Prostate gland (tissue), 2 donors: ENCODE measurements around the gene SLC17A3. TPM values are rescaled to one million over a fixed set of nuclear protein-coding genes. Genes with fewer than 3 reads are reported as not detected.

Experiments used
- DNase-seq: peaks from one replicate; pipeline ENCODE4 v3.0.0-alpha.2; 2019; ENCODE audit warnings: low spot score
- H3K27ac ChIP-seq, 2 donors: fragments of 200-600 bp; sonication (generic); 2 replicates each; pipeline ENCODE4 v1.5.1; 2017 to 2019
- H3K27me3 ChIP-seq: fragments of 200-600 bp; sonication (generic); replicated peaks from 2 replicates; pipeline ENCODE4 v1.5.1; 2019; ENCODE audit not compliant: insufficient read depth
- H3K36me3 ChIP-seq, 2 donors: fragments of 200-600 bp; sonication (generic); 1 replicate in 1 of 2; 2 replicates in 1 of 2; pipeline versions ENCODE4 v1.5.1 to v1.8.1; 2017 to 2019
- H3K4me1 ChIP-seq: fragments of 200-600 bp; sonication (generic); replicated peaks from 2 replicates; pipeline ENCODE4 v1.5.1; 2019
- H3K4me3 ChIP-seq, 2 donors: fragments of 200-600 bp; sonication (generic); 2 replicates each; pipeline ENCODE4 v1.5.1; 2017 to 2019
- H3K9me3 ChIP-seq: fragments of 200-600 bp; sonication (generic); 2 replicates; pipeline ENCODE4 v1.5.1; 2017
- POLR2A ChIP-seq: fragments of 450-650 bp; IDR thresholded peaks from one replicate; pipeline ENCODE4 v1.6.1; 2016; ENCODE audit warnings: antibody characterized with exemption, mild to moderate bottlenecking
- POLR2AphosphoS5 ChIP-seq: sonication (generic); formaldehyde crosslinking; IDR thresholded peaks from one replicate; pipeline ENCODE4 v1.6.1; 2017; ENCODE audit warnings: antibody characterized with exemption
- whole genome bisulfite sequencing: methylation state at CpG from one replicate; pipeline ENCODE4 v1.1.5; 2018; 5-methylcytosine and 5-hydroxymethylcytosine counted together
- intact Hi-C: fragments of 100-400 bp; cut with DNase I; formaldehyde crosslinking; loops from one replicate; pipeline ENCODE4 v1.14.2; 2022
- total RNA-seq, 2 donors: library from RNA; depleted of rRNA; stranded (reverse); fragments of >200 nt; gene quantifications; one replicate each; pipeline ENCODE4 v1.1.0, GENCODE V29; 2016
- TF ChIP-seq, protein P1 (sequence below), 4 experiments: fragments of 200-600 bp in 2 of 4; fragments of 450-650 bp in 2 of 4; sonication (generic) in 2 of 4; IDR thresholded peaks; 1 replicate in 3 of 4; 2 replicates in 1 of 4; pipeline ENCODE4 v1.5.1; 2016 to 2019; ENCODE audit warnings: antibody characterized with exemption in 4 of 4, mild to moderate bottlenecking in 2 of 4, moderate library complexity in 2 of 4

SLC17A3 gene
- total RNA-seq, 2 donors from 2014 or later: not detected

DNA sequence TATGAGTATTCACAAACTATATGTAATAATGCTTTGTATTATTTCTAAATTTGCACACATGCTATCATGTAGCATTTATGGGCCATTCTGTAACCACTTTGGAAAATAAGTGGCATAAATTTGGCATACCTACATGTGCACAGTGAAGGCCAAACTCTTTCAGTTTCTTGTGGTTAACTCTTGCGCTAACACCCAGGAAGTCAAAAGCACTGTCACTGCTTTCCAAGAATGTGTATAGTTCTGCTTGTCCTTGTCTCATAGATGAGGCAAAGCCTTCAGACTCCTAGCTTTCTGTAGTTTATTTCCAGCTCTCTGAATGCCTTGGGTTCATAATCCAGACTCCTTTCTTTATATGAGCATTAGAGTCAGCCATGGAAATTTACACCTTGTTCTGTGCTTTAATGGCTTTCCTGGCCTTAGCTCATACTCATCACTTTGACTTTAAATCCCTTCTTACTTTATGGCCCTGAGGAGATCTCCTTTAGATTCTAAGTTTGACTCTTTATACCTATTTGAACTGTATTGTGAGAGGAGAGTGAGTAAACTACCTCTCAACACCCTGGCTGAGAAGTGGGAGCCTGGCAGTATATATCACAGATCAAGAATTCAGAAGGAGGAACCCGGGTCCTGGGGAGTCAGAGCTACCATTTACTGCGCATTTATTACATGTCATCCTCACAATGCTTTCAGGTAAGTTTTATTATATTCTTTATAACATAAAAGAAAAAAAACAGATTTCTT, 949 bp upstream of the SLC17A3 start:
- no peak overlapping the region for H3K4me3 ChIP-seq
- no peaks in the 10 kb centered on the region for H3K27me3 ChIP-seq
- no peak for TF ChIP-seq POLR2A
- TF ChIP-seq POLR2AphosphoS5: no peak
- TF ChIP-seq, protein P1, sequence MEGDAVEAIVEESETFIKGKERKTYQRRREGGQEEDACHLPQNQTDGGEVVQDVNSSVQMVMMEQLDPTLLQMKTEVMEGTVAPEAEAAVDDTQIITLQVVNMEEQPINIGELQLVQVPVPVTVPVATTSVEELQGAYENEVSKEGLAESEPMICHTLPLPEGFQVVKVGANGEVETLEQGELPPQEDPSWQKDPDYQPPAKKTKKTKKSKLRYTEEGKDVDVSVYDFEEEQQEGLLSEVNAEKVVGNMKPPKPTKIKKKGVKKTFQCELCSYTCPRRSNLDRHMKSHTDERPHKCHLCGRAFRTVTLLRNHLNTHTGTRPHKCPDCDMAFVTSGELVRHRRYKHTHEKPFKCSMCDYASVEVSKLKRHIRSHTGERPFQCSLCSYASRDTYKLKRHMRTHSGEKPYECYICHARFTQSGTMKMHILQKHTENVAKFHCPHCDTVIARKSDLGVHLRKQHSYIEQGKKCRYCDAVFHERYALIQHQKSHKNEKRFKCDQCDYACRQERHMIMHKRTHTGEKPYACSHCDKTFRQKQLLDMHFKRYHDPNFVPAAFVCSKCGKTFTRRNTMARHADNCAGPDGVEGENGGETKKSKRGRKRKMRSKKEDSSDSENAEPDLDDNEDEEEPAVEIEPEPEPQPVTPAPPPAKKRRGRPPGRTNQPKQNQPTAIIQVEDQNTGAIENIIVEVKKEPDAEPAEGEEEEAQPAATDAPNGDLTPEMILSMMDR (IDR thresholded peaks at IDR 0.05): no peak
- no peak for DNase-seq
- intact Hi-C loops: no loop called here
- WGBS: 80% methylated on average over 3 of the region's 3 CpGs
- no peaks in the 10 kb centered on the region for H3K36me3 ChIP-seq
- no peaks in the 10 kb centered on the region for H3K9me3 ChIP-seq
- no peak overlapping the region for H3K27ac ChIP-seq
- no peaks in the 10 kb centered on the region for H3K4me1 ChIP-seq

DNA sequence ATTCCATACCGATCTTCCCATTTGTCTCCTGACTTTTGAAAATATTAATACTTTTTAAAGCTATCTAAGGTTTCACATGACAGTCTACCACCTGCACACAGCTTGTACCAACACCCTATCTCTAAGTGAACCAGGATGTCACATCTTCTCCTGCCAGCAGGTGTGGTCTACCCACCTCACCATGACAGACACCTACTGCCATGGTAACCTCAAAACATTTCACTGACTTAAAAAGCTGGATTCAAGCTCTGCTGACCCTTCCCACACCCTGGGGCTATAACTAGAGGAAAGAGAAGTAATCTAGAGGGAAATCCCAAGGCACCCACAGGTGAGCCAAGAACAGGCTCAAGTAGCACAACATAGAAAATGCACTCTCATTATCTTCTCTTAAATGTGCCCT, 1.2 kb downstream of the SLC17A3 start:
- TF ChIP-seq POLR2A (no peak), POLR2AphosphoS5 (no peak)
- TF ChIP-seq, protein P1 (IDR thresholded peaks at IDR 0.05): no peak
- intact Hi-C loops: no loop called here
- Histone ChIP-seq H3K4me1 (no peaks in the 10 kb centered on the region), H3K27me3 (no peaks in the 10 kb centered on the region), H3K36me3 (no peaks in the 10 kb centered on the region), H3K4me3 (no peak overlapping the region), H3K9me3 (no peaks in the 10 kb centered on the region), H3K27ac (no peak overlapping the region)
- 100% methylated on average over 1 of the region's 1 CpG for WGBS
- no peak for DNase-seq

DNA sequence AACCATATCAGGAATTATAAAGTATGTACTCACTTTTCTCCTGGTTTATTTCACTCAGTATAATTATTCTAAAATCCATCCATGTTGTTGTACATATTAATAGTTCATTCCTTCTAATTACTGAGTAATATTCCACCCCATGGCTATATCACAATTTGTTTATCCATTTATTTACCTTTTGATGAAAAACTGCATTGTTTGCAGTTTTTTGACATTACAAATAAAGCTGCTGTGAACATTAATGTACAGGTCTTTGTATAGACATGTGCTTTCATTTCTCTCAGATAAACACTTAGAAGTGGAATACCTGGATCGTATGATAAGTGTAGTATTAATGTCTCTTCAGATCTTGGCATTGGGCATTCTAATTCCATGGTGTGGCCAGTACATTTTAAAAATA, 4.2 kb downstream of the SLC17A3 start:
- Histone ChIP-seq H3K4me1 (no peaks in the 10 kb centered on the region), H3K9me3 (no peaks in the 10 kb centered on the region), H3K36me3 (no peaks in the 10 kb centered on the region), H3K27ac (no peak overlapping the region), H3K4me3 (no peak overlapping the region), H3K27me3 (no peaks in the 10 kb centered on the region)
- 59% methylated on average over 1 of the region's 1 CpG for WGBS
- TF ChIP-seq POLR2A (no peak), POLR2AphosphoS5 (no peak)
- TF ChIP-seq, protein P1 (IDR thresholded peaks at IDR 0.05): no peak
- no peak for DNase-seq
- intact Hi-C loops: no loop called here

DNA sequence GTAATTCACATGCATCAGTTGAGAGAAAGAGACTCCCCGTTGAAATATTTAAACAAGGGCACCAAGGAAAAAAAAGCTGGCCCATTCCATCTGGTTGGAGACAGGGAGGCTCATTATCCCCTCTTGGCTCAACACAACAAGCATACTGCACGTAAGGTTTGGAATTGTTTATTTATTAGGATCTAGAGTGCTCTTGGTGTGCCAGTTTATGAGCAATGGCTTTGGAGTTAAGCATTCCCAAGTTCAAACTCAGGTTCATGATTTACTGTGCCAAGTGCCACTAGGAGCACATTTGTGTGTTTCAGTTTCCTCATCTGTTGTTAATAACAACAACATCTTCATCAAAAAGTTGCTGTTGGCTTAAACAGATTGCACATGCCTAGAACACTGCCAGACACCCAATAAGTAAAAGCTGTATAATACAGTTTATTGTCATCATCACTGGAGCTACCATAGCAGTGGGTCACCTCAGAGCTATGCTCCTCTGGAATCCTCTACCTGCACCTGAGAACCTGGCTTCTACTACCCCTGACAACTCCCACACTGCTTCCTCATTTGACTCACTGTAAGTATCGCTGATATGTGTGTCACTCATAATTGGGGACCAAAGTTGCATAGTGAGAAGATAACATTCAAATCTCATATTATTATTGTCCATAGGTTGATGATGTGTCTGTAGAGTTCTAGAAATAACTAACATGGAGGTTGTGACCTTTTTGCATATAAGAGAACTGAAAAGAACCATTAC, 5.4 kb downstream of the SLC17A3 start:
- WGBS: 68% methylated on average over 3 of the region's 3 CpGs
- H3K27ac ChIP-seq: no peak overlapping the region
- DNase-seq: no peak
- H3K4me3 ChIP-seq: no peak overlapping the region
- TF ChIP-seq, protein P1 (IDR thresholded peaks at IDR 0.05): no peak
- TF ChIP-seq POLR2A (no peak), POLR2AphosphoS5 (no peak)
- no peaks in the 10 kb centered on the region for H3K4me1 ChIP-seq
- H3K9me3 ChIP-seq: no peaks in the 10 kb centered on the region
- intact Hi-C loops: no loop called here
- H3K27me3 ChIP-seq: no peaks in the 10 kb centered on the region
- H3K36me3 ChIP-seq: no peaks in the 10 kb centered on the region
